ENCODE results near the gene SH3BP2. TPM values are rescaled to one million over a fixed set of nuclear protein-coding genes. Genes with fewer than 3 reads are reported as not detected.

Gene SH3BP2
- total RNA-seq, 1 donor from 2014 or later = 150 TPM

DNA sequence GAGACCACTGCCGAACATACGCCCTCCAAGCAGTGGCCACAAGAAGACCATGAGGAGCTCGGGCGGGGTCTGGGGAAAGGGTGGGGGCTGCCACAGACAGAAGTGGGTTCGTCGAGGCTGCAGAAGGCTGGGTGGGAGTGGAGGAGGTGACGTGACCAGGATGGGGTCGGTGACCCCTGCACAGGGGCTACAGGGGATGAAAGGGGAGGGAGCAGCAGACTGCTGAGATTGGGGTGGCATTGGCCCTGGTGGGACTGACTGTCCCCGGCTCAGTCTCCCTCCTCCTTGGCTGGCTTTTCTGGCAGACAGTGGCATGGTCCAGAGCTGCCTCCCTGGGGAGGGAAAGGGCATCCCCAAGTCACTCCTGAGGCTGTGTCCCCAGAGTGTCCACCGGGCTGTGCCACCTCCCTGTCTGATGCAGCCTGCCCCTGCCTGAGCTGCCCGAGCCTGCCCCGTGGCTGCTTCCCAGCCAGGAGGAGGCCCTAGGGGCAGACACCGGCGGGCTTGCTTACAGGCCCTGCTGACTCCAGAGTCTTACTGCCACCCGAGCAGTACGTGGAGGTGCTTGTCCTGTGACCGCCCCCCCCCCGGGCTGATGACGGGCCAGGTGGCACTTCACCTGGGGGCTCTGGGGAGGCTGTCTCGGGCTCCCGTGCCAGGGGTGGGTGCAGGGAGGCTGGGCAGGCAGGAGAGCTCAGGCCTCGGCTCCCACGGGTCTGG lies 7.2 kb downstream of the SH3BP2 start:
- peak; percentile 13 for DNase-seq (ENCODE audit: low spot score)
- no peaks in the 10 kb centered on the region for H3K9me3 Mint-ChIP-seq (ENCODE audit: unreplicated experiment)
- H3K27ac Mint-ChIP-seq (ENCODE audit: unreplicated experiment) = no peak overlapping the region
- TF ChIP-seq, protein P1, sequence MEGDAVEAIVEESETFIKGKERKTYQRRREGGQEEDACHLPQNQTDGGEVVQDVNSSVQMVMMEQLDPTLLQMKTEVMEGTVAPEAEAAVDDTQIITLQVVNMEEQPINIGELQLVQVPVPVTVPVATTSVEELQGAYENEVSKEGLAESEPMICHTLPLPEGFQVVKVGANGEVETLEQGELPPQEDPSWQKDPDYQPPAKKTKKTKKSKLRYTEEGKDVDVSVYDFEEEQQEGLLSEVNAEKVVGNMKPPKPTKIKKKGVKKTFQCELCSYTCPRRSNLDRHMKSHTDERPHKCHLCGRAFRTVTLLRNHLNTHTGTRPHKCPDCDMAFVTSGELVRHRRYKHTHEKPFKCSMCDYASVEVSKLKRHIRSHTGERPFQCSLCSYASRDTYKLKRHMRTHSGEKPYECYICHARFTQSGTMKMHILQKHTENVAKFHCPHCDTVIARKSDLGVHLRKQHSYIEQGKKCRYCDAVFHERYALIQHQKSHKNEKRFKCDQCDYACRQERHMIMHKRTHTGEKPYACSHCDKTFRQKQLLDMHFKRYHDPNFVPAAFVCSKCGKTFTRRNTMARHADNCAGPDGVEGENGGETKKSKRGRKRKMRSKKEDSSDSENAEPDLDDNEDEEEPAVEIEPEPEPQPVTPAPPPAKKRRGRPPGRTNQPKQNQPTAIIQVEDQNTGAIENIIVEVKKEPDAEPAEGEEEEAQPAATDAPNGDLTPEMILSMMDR (IDR thresholded peaks at IDR 0.05; ENCODE audit: unreplicated experiment) = no peak
- H3K27me3 Mint-ChIP-seq (ENCODE audit: unreplicated experiment) = peaks cover 3% of the 10 kb centered on the region
- no peaks in the 10 kb centered on the region for H3K36me3 Mint-ChIP-seq (ENCODE audit: low read depth, unreplicated experiment)
- no peak overlapping the region for H3K4me3 Mint-ChIP-seq (ENCODE audit: unreplicated experiment)
- H3K4me1 Mint-ChIP-seq (ENCODE audit: unreplicated experiment) = peaks cover 22% of the 10 kb centered on the region

DNA sequence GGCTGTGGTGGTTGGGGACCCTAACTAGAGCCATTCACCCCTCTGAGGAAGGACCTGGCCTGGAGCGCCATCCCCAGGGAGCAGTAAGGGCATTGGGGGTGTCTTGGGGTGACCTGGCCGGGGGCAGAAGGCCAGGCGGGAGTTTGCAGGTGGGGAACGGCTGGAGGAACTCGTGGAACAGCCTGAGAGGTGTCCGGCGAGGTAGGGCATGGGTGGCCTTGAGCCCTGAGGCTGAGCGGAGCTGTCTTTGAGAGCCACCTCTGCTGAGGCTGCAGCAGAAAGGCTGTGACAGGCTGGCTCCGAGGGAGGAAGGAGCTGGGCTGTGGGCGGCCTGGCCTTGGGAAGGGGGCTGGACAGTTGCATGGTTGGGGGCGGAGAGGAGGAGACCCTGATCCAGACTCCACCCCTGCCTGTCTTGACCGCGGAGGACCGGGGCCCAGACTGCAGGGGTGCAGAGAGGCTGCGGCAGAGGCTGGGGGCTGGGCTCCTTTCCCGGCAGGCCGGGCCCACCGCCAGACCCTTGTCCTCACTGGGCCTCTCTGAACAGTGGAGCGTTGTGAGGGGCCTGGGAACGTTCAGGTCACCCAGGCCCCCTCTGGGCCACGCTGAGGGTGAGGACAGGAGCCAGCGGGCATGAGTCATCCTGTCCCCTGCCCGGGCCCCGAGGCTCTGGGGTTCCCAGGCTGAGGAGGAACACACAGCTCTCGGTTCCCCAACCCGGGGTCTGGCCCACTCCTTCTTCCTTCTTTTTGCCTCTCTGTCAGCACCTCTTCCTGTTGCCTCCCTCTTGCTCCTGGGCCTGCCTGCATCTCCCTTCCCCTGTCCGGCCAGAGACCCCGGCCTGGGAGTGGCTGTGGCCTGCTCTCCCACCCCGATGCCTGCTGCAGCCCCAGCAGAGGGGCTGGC lies 8.1 kb downstream of the SH3BP2 start:
- Mint-ChIP-seq H3K36me3 (ENCODE audit: low read depth, unreplicated experiment) (no peaks in the 10 kb centered on the region), H3K4me3 (ENCODE audit: unreplicated experiment) (no peak overlapping the region), H3K27me3 (ENCODE audit: unreplicated experiment) (peaks cover 3% of the 10 kb centered on the region), H3K4me1 (ENCODE audit: unreplicated experiment) (peaks cover 29% of the 10 kb centered on the region), H3K27ac (ENCODE audit: unreplicated experiment) (peak overlapping the region; percentile 80), H3K9me3 (ENCODE audit: unreplicated experiment) (no peaks in the 10 kb centered on the region)
- TF ChIP-seq, protein P1 (IDR thresholded peaks at IDR 0.05; ENCODE audit: unreplicated experiment) = no peak
- peak; percentile 66 for DNase-seq (ENCODE audit: low spot score)

DNA sequence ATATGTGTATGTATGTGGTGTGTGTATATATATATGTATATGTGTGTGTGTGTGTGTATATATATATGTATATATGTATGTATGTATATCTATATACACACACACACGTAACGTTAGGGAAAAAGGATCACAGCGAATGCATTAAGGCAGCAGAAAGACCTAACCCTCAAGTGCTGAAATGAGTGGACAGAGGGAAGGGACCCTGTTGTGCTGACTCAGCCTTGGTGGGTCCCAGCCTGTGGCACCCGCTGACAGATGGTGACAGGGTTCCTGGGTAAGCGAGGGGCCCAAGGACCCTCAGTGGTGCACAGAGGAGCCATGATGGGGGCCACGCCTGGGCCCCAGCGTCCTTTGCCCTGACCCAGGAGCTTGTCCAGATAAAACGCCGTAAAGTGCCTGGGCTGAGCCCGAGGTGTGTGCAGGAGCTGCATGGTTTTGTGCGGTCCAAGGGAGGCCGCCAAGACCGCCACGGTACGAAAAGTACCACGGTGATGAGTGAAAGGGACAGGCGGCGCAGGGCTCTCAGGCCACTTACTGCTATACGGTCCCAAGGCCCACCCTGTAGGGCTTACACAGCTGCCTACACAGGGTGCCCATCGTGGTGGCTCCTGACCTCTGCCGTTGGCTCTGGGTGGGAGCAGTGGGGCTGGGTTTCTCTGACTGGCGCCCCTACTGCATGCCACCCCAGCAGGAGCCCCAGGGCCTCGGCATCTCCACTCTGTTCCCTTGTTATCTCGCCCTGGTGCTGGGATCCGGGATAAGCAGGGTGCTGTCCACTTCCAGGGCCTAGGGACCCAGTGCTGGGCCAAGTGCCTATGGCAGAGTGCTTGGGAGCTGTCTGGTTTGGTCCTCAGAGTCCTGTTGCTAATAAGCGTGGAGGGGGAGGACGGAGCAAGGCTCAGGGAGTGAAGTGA lies 10.0 kb downstream of the SH3BP2 start:
- H3K4me3 Mint-ChIP-seq (ENCODE audit: unreplicated experiment) = no peak overlapping the region
- H3K36me3 Mint-ChIP-seq (ENCODE audit: low read depth, unreplicated experiment) = peaks cover 3% of the 10 kb centered on the region
- TF ChIP-seq, protein P1 (IDR thresholded peaks at IDR 0.05; ENCODE audit: unreplicated experiment) = no peak
- H3K4me1 Mint-ChIP-seq (ENCODE audit: unreplicated experiment) = peaks cover 30% of the 10 kb centered on the region
- no peak overlapping the region for H3K27ac Mint-ChIP-seq (ENCODE audit: unreplicated experiment)
- H3K27me3 Mint-ChIP-seq (ENCODE audit: unreplicated experiment) = peaks cover 11% of the 10 kb centered on the region
- no peaks in the 10 kb centered on the region for H3K9me3 Mint-ChIP-seq (ENCODE audit: unreplicated experiment)
- no peak for DNase-seq (ENCODE audit: low spot score)

DNA sequence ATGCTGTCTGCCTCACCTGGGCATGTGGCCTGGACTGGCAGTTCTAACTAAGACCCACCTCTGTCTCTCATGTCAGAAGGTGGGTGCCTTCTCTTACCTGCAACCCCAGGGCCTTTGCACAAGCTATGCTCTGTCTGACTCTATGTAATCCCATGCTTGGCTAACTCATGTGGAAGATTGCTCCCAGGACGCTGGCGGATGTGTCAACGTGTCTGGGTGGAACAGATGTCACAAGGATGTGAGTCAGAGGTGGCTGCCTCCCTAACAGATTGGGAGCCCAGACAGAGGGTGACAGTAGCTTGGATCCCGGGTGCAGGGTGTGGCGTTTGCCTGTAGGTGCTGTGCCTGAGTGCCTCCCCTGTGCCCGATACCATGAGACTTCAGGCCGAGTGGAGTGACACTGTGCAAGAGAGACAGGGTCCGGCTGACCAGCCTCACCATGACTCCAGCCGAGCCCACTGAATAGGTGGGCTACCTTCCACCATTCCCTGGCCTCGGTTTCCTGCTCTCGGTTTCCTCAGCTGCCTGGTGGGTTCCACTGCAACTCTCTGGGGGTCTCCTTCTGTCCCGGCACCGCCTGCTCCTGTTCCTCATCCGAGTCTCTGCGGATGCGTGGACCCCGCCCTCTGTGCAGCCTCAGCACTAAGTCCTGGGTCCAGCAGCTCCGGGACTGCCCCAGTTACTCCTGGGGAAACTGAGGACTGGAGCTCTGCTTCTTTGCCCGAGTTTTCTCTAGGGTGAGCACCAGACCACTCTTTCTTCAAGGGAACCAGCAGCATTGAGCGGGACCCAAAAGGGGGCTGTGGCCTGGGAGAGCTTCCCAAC lies 11.0 kb downstream of the SH3BP2 start:
- Mint-ChIP-seq H3K27me3 (ENCODE audit: unreplicated experiment) (peaks cover 11% of the 10 kb centered on the region), H3K27ac (ENCODE audit: unreplicated experiment) (no peak overlapping the region), H3K4me3 (ENCODE audit: unreplicated experiment) (no peak overlapping the region), H3K4me1 (ENCODE audit: unreplicated experiment) (peaks cover 22% of the 10 kb centered on the region), H3K9me3 (ENCODE audit: unreplicated experiment) (no peaks in the 10 kb centered on the region), H3K36me3 (ENCODE audit: low read depth, unreplicated experiment) (peaks cover 3% of the 10 kb centered on the region)
- no peak for DNase-seq (ENCODE audit: low spot score)
- TF ChIP-seq, protein P1 (IDR thresholded peaks at IDR 0.05; ENCODE audit: unreplicated experiment) = no peak
